A549 (cell line): Measurements from ENCODE around the gene CAPZA1. TPM values are rescaled to one million over a fixed set of nuclear protein-coding genes. Genes with fewer than 3 reads are reported as not detected.

Experiments
- ATAC-seq, 2 experiments: fragments of 200-7000 bp in 1 of 2; fragments of >200 bp in 1 of 2; cut with Nextera tagmentation in 1 of 2; cut with Tn5 transposase in 1 of 2; 3 replicates each; pipeline versions ENCODE4 v1.8.0 to v1.9.1; 2018 to 2020; ENCODE audit warnings: mild to moderate bottlenecking in 1 of 2, moderate library complexity in 1 of 2
- CTCF ChIA-PET: fragments of 300-600 bp; sonication (Branson Sonifier 250); formaldehyde crosslinking; extraction: SDS; loops from one replicate; lab custom pipeline; 2021; ENCODE audit warnings: antibody characterized with exemption, inconsistent platforms; lab: Yijun Ruan, JAX
- POLR2A ChIA-PET: fragments of 350-600 bp; formaldehyde crosslinking; extraction: SDS; loops from one replicate; lab custom pipeline; 2021; ENCODE audit warnings: antibody characterized with exemption, inconsistent platforms; lab: Yijun Ruan, JAX
- DNase-seq, 2 experiments: peaks; one replicate each; pipeline versions ENCODE4 v3.0.0 to v3.0.0-alpha.2; 2011 to 2016; ENCODE audit warnings: low read depth in 1 of 2, low spot score in 1 of 2
- FAIRE-seq: peaks from 2 replicates; lab custom pipeline; 2011; peaks lifted over from hg19 to GRCh38; lab: Jason Lieb, UNC
- H3K27ac ChIP-seq, 2 experiments: fragments of >200 bp; sonication (Bioruptor Twin); formaldehyde crosslinking; 3 replicates each; pipeline ENCODE4 v1.5.1; 2016 to 2017
- H3K4me1 ChIP-seq: fragments of >200 bp; sonication (Bioruptor Twin); formaldehyde crosslinking; 3 replicates; pipeline ENCODE4 v1.6.1; 2016
- H3K4me2 ChIP-seq: fragments of >200 bp; sonication (Bioruptor Twin); formaldehyde crosslinking; 3 replicates; pipeline ENCODE4 v1.6.1; 2016
- H3K4me3 ChIP-seq: fragments of >200 bp; sonication (Bioruptor Twin); formaldehyde crosslinking; 3 replicates; pipeline ENCODE4 v1.5.1; 2016
- H3K9me3 ChIP-seq: fragments of >200 bp; sonication (Bioruptor Twin); formaldehyde crosslinking; 3 replicates; pipeline ENCODE4 v1.6.1; 2016
- CEBPB ChIP-seq, 2 experiments: fragments of >200 bp in 1 of 2; sonication (Bioruptor Twin) in 1 of 2; formaldehyde crosslinking in 1 of 2; IDR thresholded peaks; 2 replicates each; pipeline ENCODE4 v1.6.1; 2012 to 2016
- CTCF ChIP-seq: fragments of >200 bp; sonication (Bioruptor Twin); formaldehyde crosslinking; IDR thresholded peaks from 3 replicates; pipeline ENCODE4 v1.5.1; 2016
- EHMT2 ChIP-seq: fragments of 200-600 bp; sonication (generic); IDR thresholded peaks from 2 replicates; pipeline ENCODE4 v1.6.1; 2016; ENCODE audit warnings: antibody characterized with exemption, low read depth, mild to moderate bottlenecking, moderate library complexity
- FOSB ChIP-seq: fragments of 250-450 bp; sonication (Bioruptor Pico); IDR thresholded peaks from 2 replicates; pipeline ENCODE4 v1.5.0; 2020; ENCODE audit warnings: mild to moderate bottlenecking, moderate library complexity
- FOSL2 ChIP-seq, 2 experiments: fragments of 450-650 bp in 1 of 2; fragments of >200 bp in 1 of 2; sonication (Bioruptor Twin) in 1 of 2; formaldehyde crosslinking; IDR thresholded peaks; 2 replicates each; pipeline versions ENCODE4 v1.5.0 to v1.6.1; 2016 to 2020; ENCODE audit warnings: mild to moderate bottlenecking in 1 of 2, moderate library complexity in 1 of 2
- FOXS1 ChIP-seq: fragments of 250-450 bp; sonication (Bioruptor Pico); IDR thresholded peaks from 2 replicates; pipeline ENCODE4 v1.5.0; 2020; ENCODE audit warnings: mild to moderate bottlenecking, moderate library complexity
- HDAC2 ChIP-seq: fragments of 200-600 bp; sonication (generic); IDR thresholded peaks from 2 replicates; pipeline ENCODE4 v1.6.1; 2016
- HEYL ChIP-seq: fragments of 250-450 bp; sonication (Bioruptor Pico); IDR thresholded peaks from 2 replicates; pipeline ENCODE4 v1.8.0; 2021; ENCODE audit warnings: mild to moderate bottlenecking, moderate library complexity
- HOXA7 ChIP-seq: fragments of 250-450 bp; sonication (Bioruptor Pico); IDR thresholded peaks from 2 replicates; pipeline ENCODE4 v1.5.0; 2020; ENCODE audit warnings: mild to moderate bottlenecking, moderate library complexity
- KDM5A ChIP-seq: fragments of 200-600 bp; sonication (generic); IDR thresholded peaks from 2 replicates; pipeline ENCODE4 v1.6.1; 2016; ENCODE audit warnings: antibody characterized with exemption, mild to moderate bottlenecking
- MAX ChIP-seq: IDR thresholded peaks from 2 replicates; pipeline ENCODE4 v1.6.1; 2012
- MAZ ChIP-seq: fragments of 150-350 bp; IDR thresholded peaks from 2 replicates; pipeline ENCODE4 v1.6.1; 2014; ENCODE audit warnings: antibody characterized with exemption, low read depth, low read length, borderline replicate concordance
- MYC ChIP-seq: IDR thresholded peaks from 2 replicates; pipeline ENCODE4 v1.6.1; 2012; ENCODE audit warnings: mild to moderate bottlenecking, inconsistent platforms, low read length, improper control_type of control experiment, borderline replicate concordance
- NFE2L2 ChIP-seq: fragments of 150-350 bp; conservative IDR thresholded peaks from 2 replicates; pipeline ENCODE4 v1.6.1; 2014; ENCODE audit warnings: low read length
- NPAS2 ChIP-seq: fragments of 250-450 bp; sonication (Bioruptor Pico); IDR thresholded peaks from 2 replicates; pipeline ENCODE4 v1.8.0; 2022; ENCODE audit warnings: mild to moderate bottlenecking, moderate library complexity, borderline replicate concordance
- POLR2AphosphoS2 ChIP-seq: conservative IDR thresholded peaks from 2 replicates; pipeline ENCODE4 v1.6.1; 2012; ENCODE audit warnings: low read length, improper control_type of control experiment, inconsistent platforms
- REST ChIP-seq: fragments of 200-600 bp; sonication (generic); IDR thresholded peaks from 2 replicates; pipeline ENCODE4 v1.6.1; 2016; ENCODE audit warnings: antibody characterized with exemption, mild to moderate bottlenecking, moderate library complexity
- SMC3 ChIP-seq: fragments of >200 bp; sonication (Bioruptor Twin); formaldehyde crosslinking; IDR thresholded peaks from 3 replicates; pipeline ENCODE4 v1.6.1; 2018; ENCODE audit warnings: inconsistent platforms
- USF2 ChIP-seq: fragments of 450-650 bp; IDR thresholded peaks from 2 replicates; pipeline ENCODE4 v1.6.1; 2014; ENCODE audit warnings: antibody characterized with exemption
- ZC3H11A ChIP-seq: fragments of 450-650 bp; IDR thresholded peaks from 2 replicates; pipeline ENCODE4 v1.6.1; 2014; ENCODE audit warnings: antibody characterized with exemption, mild to moderate bottlenecking
- WGBS: methylation state at CpG from one replicate; pipeline ENCODE4 v1.1.6; 2017; ENCODE audit errors: missing lambda C conversion rate; 5-methylcytosine and 5-hydroxymethylcytosine counted together
- polyA plus RNA-seq, 4 experiments: library from polyadenylated mRNA; depleted of rRNA in 3 of 4; stranded (reverse); fragments of >200 nt; fragmentation: RNase III in 1 of 4; extraction: RNeasy Plus Mini Kit Qiagen cat#74134 plus additional on column Dnase treatment in 1 of 4; gene quantifications; 2 replicates in 3 of 4; 3 replicates in 1 of 4; pipeline ENCODE4 v1.2.3, GENCODE V29; 2011 to 2017

Gene CAPZA1
- polyA plus RNA-seq, 2 of the 4 experiments (the other 2 are of a cell fraction) = 103 to 136 TPM

DNA sequence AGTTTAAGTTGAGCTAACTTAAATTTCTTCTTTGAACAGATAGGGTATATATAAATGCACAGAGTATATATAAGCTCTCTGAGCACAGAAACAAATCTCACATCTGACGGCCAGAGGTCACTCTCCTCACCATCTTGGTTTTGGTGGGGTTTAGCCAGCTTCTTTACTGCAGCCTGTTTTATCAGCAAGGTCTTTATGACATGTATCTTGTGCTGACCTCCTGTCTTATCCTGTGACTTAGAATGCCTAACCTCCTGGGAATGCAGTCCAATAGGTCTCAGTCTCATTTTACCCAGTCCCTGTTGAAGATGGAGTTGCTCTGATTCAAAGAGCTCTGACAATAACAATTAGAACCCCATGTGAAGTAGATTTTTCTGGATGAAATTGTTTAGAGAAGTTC is 53.2 kb downstream of the CAPZA1 start:
- no peaks in the 10 kb centered on the region for H3K9me3 ChIP-seq
- FAIRE-seq = no peak

GRCh38 chr1:112673592-112674439 is 54.2 kb downstream of the CAPZA1 start:
- Histone ChIP-seq H3K9me3 (no peaks in the 10 kb centered on the region), H3K27ac (peak overlapping the region; percentile 94 to 97), H3K4me1 (peaks cover 11% of the 10 kb centered on the region; the same call in 2 of the 3 replicates), H3K4me2 (peak overlapping the region; percentile 69), H3K4me3 (peak overlapping the region; percentile 92)
- CTCF ChIA-PET = interaction anchor here (0.6 to 3.8 kb wide), 19 partner anchors 9 to 283 kb away, joined by 3 to 13 read pairs (median 4); partner anchors contain the start of genes CAPZA1 and PPM1J
- no peak for FAIRE-seq
- POLR2A ChIA-PET = interaction anchor here (0.6 to 1.8 kb wide), 10 partner anchors 26 to 283 kb away, joined by 3 to 9 read pairs (median 4); partner anchors contain the start of genes RHOC and ST7L
- WGBS = 6% methylated on average over 18 of the region's 18 CpGs
- peak; percentile 67 to 68 for ATAC-seq
- peak; percentile 14 to 45 for DNase-seq
- peak; percentile 19; the same call in 1 of the 3 replicates for TF ChIP-seq SMC3
- TF ChIP-seq USF2 = no peak
- TF ChIP-seq FOSB (CRISPR knock-in tag) = peak; percentile 78; the same call in 1 of the 2 replicates
- no peak for TF ChIP-seq CEBPB (IDR thresholded peaks at IDR 0.05)
- peak; percentile 77; the same call in 1 of the 2 replicates for TF ChIP-seq HOXA7 (CRISPR knock-in tag)
- peak; percentile 25; the same call in 1 of the 3 replicates for TF ChIP-seq CTCF

More for the DNA sequence above, 53.2 kb downstream of the CAPZA1 start:
- Histone ChIP-seq H3K4me1 (peaks cover 11% of the 10 kb centered on the region; the same call in 2 of the 3 replicates), H3K4me2 (no peak overlapping the region), H3K27ac (no peak overlapping the region), H3K4me3 (no peak overlapping the region)
- ChIA-PET CTCF (interaction anchor here (0.7 to 2.2 kb wide), 8 partner anchors 8 to 282 kb away, joined by 3 to 11 read pairs (median 4); no protein-coding TSS in a partner anchor), POLR2A (interaction anchor here (1.1 kb wide), 1 partner anchor 32 kb away, joined by 4 read pairs; no protein-coding TSS in a partner anchor)
- DNase-seq (no peak), ATAC-seq (no peak)
- 90% methylated on average over 1 of the region's 1 CpG for WGBS
- no peak for TF ChIP-seq EHMT2
- TF ChIP-seq POLR2AphosphoS2 = 0 out of 2 replicates have a peak, but pooled peaks have one; percentile 26

- Histone ChIP-seq H3K4me2 (peak within 1 kb of the TSS; percentile 69), H3K27ac (peak within 1 kb of the TSS; percentile 94 to 97), H3K4me1 (peaks cover 11% of the 10 kb centered on the region; the same call in 2 of the 3 replicates), H3K4me3 (peak within 1 kb of the TSS; percentile 92), H3K9me3 (no peaks in the 10 kb centered on the region)
- FAIRE-seq (no peak), ATAC-seq (peak; percentile 74 to 85), DNase-seq (peak; percentile 35 to 69)
- WGBS = 0% methylated on average over 14 of the region's 30 CpGs
- ChIA-PET POLR2A (interaction anchor here (0.5 to 1.8 kb wide), 9 partner anchors 26 to 284 kb away, joined by 3 to 9 read pairs (median 5); partner anchors contain the start of genes RHOC and ST7L), CTCF (interaction anchor here (0.8 to 3.8 kb wide), 18 partner anchors 10 to 284 kb away, joined by 3 to 13 read pairs (median 5); partner anchors contain the start of gene PPM1J)
- TF ChIP-seq FOXS1 (CRISPR knock-in tag) (no peak), FOSL2 (IDR thresholded peaks at IDR 0.05) (no peak), FOSL2 (CRISPR knock-in tag; IDR thresholded peaks at IDR 0.05) (no peak), CTCF (no peak), ZC3H11A (no peak), NFE2L2 (no peak), MYC (no peak), NPAS2 (CRISPR knock-in tag) (no peak), KDM5A (no peak), HEYL (CRISPR knock-in tag) (no peak), MAX (peak; percentile 29), MAZ (no peak), HDAC2 (no peak), REST (no peak; the same call in 1 of the 2 replicates)
Observed at GRCh38 chr1:112674440-112674985, 54.9 kb downstream of the CAPZA1 start, which contains the start of gene MOV10. Gene MOV10 (plus strand): TSS chr1:112674659. CDS start chr1:112674913, 254 bp downstream.
